ENCODE data around the gene ETF1. TPM values are rescaled to one million over a fixed set of nuclear protein-coding genes. Genes with fewer than 3 reads are reported as not detected.

Gene ETF1
- total RNA-seq, 2 donors from 2014 or later, result 58.0 to 64.1 TPM

DNA sequence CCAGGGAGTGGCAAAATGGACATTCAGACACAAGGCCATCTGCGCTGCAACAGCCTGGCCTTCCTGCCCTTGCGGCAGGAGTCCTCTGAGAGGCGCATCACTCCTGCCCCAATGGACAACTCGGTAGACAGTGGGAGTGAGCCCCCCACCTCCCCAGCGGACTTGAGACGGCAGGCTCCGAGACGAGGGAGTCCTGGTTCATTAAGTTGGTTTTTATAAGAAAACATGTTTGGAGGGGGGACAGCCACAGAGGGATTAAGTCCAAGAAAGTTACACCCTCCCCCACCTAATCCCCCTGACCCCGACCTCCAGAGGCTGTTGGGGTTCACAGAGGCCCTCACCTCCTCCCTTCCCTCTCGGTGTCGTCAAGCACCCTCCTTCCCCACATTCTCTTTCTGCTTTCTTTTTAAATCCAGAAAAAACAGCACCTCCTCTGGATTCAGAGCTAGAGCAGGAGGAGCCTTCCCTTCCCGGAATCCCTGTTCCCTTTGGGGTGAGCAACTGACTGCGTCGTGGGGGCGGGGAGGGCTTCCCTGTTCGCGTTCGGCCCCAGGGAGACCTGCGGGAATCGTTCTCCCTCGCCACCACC is 79.5 kb downstream of the ETF1 start:
- H3K9me3 ChIP-seq, result no peaks in the 10 kb centered on the region
- H3K27ac ChIP-seq, result peak overlapping the region; percentile 99
- H3K4me3 ChIP-seq, result peak overlapping the region; percentile 69 to 97
- peaks cover 3% of the 10 kb centered on the region for H3K4me1 ChIP-seq (replicated peaks)
- DNase-seq (ENCODE audit: low spot score), result no peak
- TF ChIP-seq, protein P1, sequence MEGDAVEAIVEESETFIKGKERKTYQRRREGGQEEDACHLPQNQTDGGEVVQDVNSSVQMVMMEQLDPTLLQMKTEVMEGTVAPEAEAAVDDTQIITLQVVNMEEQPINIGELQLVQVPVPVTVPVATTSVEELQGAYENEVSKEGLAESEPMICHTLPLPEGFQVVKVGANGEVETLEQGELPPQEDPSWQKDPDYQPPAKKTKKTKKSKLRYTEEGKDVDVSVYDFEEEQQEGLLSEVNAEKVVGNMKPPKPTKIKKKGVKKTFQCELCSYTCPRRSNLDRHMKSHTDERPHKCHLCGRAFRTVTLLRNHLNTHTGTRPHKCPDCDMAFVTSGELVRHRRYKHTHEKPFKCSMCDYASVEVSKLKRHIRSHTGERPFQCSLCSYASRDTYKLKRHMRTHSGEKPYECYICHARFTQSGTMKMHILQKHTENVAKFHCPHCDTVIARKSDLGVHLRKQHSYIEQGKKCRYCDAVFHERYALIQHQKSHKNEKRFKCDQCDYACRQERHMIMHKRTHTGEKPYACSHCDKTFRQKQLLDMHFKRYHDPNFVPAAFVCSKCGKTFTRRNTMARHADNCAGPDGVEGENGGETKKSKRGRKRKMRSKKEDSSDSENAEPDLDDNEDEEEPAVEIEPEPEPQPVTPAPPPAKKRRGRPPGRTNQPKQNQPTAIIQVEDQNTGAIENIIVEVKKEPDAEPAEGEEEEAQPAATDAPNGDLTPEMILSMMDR (IDR thresholded peaks at IDR 0.05), result no peak
- intact Hi-C loops (cut with DNase I), result loop anchor here (1.0 kb wide), 2 partner anchors 40 to 80 kb away; partner anchors contain the start of gene ETF1
- no peaks in the 10 kb centered on the region for H3K36me3 ChIP-seq
- WGBS, result 9% methylated on average over 21 of the region's 21 CpGs
- no peaks in the 10 kb centered on the region for H3K27me3 ChIP-seq (replicated peaks; ENCODE audit: insufficient read depth)

DNA sequence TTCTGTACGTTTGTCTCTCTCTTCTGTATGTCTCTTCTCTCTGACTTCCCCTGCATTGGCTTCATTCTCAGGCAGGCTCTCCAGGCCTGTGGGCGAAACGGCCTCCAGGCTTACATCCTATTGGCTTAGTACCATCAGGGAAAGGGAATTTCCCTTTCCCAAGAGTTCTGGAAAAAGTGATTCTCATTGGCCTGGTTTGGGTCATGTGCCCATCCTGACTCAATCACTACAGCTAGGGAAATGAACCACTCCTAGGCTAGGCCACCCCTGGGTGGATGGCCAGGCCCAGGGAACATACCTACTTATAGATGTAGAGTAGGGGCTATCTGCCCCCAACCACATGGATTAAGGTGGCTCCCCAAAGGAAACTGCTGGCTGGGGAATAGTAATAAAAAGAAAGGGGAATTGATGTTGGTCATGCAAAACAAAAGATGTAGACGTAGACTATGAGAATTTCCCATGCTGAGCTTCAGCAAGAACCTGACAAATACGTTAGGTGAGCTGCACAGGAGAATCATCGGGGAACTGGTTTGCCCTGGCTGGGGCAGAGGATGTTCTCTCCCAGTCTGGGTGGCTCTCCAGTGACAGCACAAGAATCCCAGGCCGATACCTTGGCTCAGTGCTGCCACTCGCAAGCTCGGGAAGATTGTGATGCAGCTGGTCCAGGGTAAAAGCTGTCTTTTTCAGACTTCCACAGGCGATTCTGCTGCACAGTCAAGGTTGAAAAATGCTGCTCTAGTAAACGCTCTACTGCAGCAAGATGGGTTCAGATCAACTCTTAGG is 81.5 kb downstream of the ETF1 start:
- Histone ChIP-seq H3K9me3 (no peaks in the 10 kb centered on the region), H3K27me3 (replicated peaks; ENCODE audit: insufficient read depth) (no peaks in the 10 kb centered on the region), H3K27ac (no peak overlapping the region), H3K4me1 (replicated peaks) (peaks cover 3% of the 10 kb centered on the region), H3K36me3 (no peaks in the 10 kb centered on the region), H3K4me3 (no peak overlapping the region)
- TF ChIP-seq, protein P1 (IDR thresholded peaks at IDR 0.05), result no peak
- no peak for TF ChIP-seq POLR2AphosphoS5 (IDR thresholded peaks at IDR 0.05)
- TF ChIP-seq POLR2A (IDR thresholded peaks at IDR 0.05), result no peak
- 68% methylated on average over 11 of the region's 11 CpGs for WGBS
- intact Hi-C loops (cut with DNase I), result no loop called here
- no peak for DNase-seq (ENCODE audit: low spot score)

- no peaks in the 10 kb centered on the region for H3K9me3 ChIP-seq
- DNase-seq (ENCODE audit: low spot score), result no peak
- no peak overlapping the region for H3K4me3 ChIP-seq
- H3K27me3 ChIP-seq (replicated peaks; ENCODE audit: insufficient read depth), result no peaks in the 10 kb centered on the region
- WGBS, result 61% methylated on average over 4 of the region's 4 CpGs
- H3K4me1 ChIP-seq (replicated peaks), result peaks cover 3% of the 10 kb centered on the region
- TF ChIP-seq POLR2AphosphoS5 (IDR thresholded peaks at IDR 0.05), result no peak
- TF ChIP-seq POLR2A (IDR thresholded peaks at IDR 0.05), result no peak
- TF ChIP-seq, protein P1 (IDR thresholded peaks at IDR 0.05), result no peak
- no peaks in the 10 kb centered on the region for H3K36me3 ChIP-seq
- intact Hi-C loops (cut with DNase I), result no loop called here
- H3K27ac ChIP-seq, result no peak overlapping the region
These were observed 82.9 kb downstream of the ETF1 start for GRCh38 chr5:138460032-138460693.

GRCh38 chr5:138459311-138459933 is 83.6 kb downstream of the ETF1 start:
- no peak overlapping the region for H3K4me3 ChIP-seq
- no peak overlapping the region for H3K27ac ChIP-seq
- no peaks in the 10 kb centered on the region for H3K27me3 ChIP-seq (replicated peaks; ENCODE audit: insufficient read depth)
- no peak for DNase-seq (ENCODE audit: low spot score)
- TF ChIP-seq POLR2A (IDR thresholded peaks at IDR 0.05) (no peak), POLR2AphosphoS5 (IDR thresholded peaks at IDR 0.05) (no peak)
- TF ChIP-seq, protein P1 (IDR thresholded peaks at IDR 0.05), result no peak
- WGBS, result 87% methylated on average over 11 of the region's 11 CpGs
- H3K9me3 ChIP-seq, result no peaks in the 10 kb centered on the region
- H3K4me1 ChIP-seq (replicated peaks), result peaks cover 3% of the 10 kb centered on the region
- no peaks in the 10 kb centered on the region for H3K36me3 ChIP-seq
- intact Hi-C loops (cut with DNase I), result no loop called here
